Tibial nerve (tissue), 3 donors: ENCODE measurements around the gene KRT16.
"Not testable (repeated sequence)": the region's sequence is repeated elsewhere in the genome, so short reads cannot be mapped to it uniquely, and the experiment has no call there.

Experiments used
- POLR2A ChIP-seq, 2 donors: fragments of 450-650 bp; IDR thresholded peaks; one replicate each; pipeline ENCODE4 v1.6.1; 2017; ENCODE audit warnings: antibody characterized with exemption in 2 of 2, mild to moderate bottlenecking in 2 of 2, moderate library complexity in 2 of 2
- TF ChIP-seq, protein P1 (sequence below), 5 experiments: fragments of 200-600 bp in 3 of 5; fragments of 450-650 bp in 2 of 5; sonication (generic) in 3 of 5; IDR thresholded peaks; one replicate each; pipeline ENCODE4 v1.5.1; 2016 to 2019; ENCODE audit warnings: antibody characterized with exemption in 5 of 5, mild to moderate bottlenecking in 3 of 5, moderate library complexity in 2 of 5

- not testable (repeated sequence) for TF ChIP-seq POLR2A (IDR thresholded peaks at IDR 0.05)
- TF ChIP-seq, protein P1, sequence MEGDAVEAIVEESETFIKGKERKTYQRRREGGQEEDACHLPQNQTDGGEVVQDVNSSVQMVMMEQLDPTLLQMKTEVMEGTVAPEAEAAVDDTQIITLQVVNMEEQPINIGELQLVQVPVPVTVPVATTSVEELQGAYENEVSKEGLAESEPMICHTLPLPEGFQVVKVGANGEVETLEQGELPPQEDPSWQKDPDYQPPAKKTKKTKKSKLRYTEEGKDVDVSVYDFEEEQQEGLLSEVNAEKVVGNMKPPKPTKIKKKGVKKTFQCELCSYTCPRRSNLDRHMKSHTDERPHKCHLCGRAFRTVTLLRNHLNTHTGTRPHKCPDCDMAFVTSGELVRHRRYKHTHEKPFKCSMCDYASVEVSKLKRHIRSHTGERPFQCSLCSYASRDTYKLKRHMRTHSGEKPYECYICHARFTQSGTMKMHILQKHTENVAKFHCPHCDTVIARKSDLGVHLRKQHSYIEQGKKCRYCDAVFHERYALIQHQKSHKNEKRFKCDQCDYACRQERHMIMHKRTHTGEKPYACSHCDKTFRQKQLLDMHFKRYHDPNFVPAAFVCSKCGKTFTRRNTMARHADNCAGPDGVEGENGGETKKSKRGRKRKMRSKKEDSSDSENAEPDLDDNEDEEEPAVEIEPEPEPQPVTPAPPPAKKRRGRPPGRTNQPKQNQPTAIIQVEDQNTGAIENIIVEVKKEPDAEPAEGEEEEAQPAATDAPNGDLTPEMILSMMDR (IDR thresholded peaks at IDR 0.05): not testable (repeated sequence)
Observed at GRCh38 chr17:41619927-41620582, 7.5 kb upstream of the KRT16 start.
